Measurements from ENCODE around the gene SEL1L. TPM values are rescaled to one million over a fixed set of nuclear protein-coding genes. Genes with fewer than 3 reads are reported as not detected.
"Not testable (repeated sequence)": the region's sequence is repeated elsewhere in the genome, so short reads cannot be mapped to it uniquely, and the experiment has no call there.

The SEL1L gene
- total RNA-seq, 1 donor from 2014 or later = 59.0 TPM

DNA sequence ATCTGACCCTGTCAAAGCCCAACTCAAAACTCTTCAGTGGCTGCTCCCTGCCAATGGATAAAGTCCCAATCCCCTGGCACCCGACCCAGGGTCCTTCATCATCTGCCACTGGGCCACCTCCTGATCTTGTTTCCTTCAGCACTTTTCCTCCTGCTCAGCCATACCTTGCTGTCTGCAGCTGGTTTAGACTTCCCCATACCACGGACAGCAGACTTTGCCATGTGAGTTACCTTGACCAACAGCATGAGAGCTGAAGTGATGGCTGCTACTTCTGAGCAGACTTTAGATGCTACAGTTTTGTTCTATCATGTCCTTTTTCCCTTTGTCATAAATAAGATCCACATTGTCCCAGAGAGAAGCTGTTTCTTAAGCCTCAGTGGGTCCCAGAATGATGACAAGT is 100.3 kb downstream of the SEL1L start:
- no peaks in the 10 kb centered on the region for H3K36me3 Mint-ChIP-seq
- DNase-seq (ENCODE audit: extremely low spot score, unreplicated experiment) = no peak
- peaks cover 33% of the 10 kb centered on the region for H3K4me1 Mint-ChIP-seq (ENCODE audit: unreplicated experiment)
- peaks cover 32% of the 10 kb centered on the region for H3K27me3 Mint-ChIP-seq
- no peaks in the 10 kb centered on the region for H3K9me3 Mint-ChIP-seq
- H3K4me3 Mint-ChIP-seq = peak overlapping the region; percentile 94
- TF ChIP-seq CTCF (conservative IDR thresholded peaks at IDR 0.05) = no peak
- peak overlapping the region; percentile 22 for H3K27ac Mint-ChIP-seq

GRCh38 chr14:81432219-81432661 is 101.4 kb downstream of the SEL1L start:
- peaks cover 40% of the 10 kb centered on the region for H3K4me1 Mint-ChIP-seq (ENCODE audit: unreplicated experiment)
- peak overlapping the region; percentile 6 for H3K4me3 Mint-ChIP-seq
- peaks cover 27% of the 10 kb centered on the region for H3K27me3 Mint-ChIP-seq
- peak overlapping the region; percentile 26 for H3K27ac Mint-ChIP-seq
- TF ChIP-seq CTCF (conservative IDR thresholded peaks at IDR 0.05) = no peak
- H3K36me3 Mint-ChIP-seq = no peaks in the 10 kb centered on the region
- no peak for DNase-seq (ENCODE audit: extremely low spot score, unreplicated experiment)
- no peaks in the 10 kb centered on the region for H3K9me3 Mint-ChIP-seq

GRCh38 chr14:81430235-81430634 is 103.4 kb downstream of the SEL1L start:
- H3K27ac Mint-ChIP-seq = peak overlapping the region; percentile 75
- no peak for TF ChIP-seq CTCF (conservative IDR thresholded peaks at IDR 0.05)
- H3K9me3 Mint-ChIP-seq = no peaks in the 10 kb centered on the region
- H3K36me3 Mint-ChIP-seq = no peaks in the 10 kb centered on the region
- no peak for DNase-seq (ENCODE audit: extremely low spot score, unreplicated experiment)
- H3K27me3 Mint-ChIP-seq = peaks cover 18% of the 10 kb centered on the region
- H3K4me3 Mint-ChIP-seq = no peak overlapping the region
- peaks cover 38% of the 10 kb centered on the region for H3K4me1 Mint-ChIP-seq (ENCODE audit: unreplicated experiment)

DNA sequence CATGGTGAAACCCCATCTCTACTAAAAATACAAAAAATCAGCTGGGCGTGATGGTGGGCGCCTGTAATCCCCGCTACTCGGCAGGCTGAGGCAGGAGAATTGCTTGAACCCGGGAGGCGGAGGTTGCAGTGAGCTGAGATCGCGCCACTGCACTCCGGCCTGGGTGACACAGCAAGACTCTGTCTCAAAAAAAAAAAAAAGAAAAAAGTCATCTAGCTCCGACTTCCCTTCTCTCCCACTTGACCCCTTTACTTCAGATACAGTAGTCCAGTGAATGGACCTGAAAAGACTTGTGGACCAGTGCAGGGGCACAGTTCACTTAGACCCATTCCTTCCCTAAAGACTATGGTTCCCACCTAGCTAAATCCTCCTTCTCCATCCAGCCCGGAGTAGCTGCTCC is 103.9 kb downstream of the SEL1L start:
- not testable (repeated sequence) for H3K9me3 Mint-ChIP-seq, H3K36me3 Mint-ChIP-seq
- peaks cover 34% of the 10 kb centered on the region for H3K4me1 Mint-ChIP-seq (ENCODE audit: unreplicated experiment)

GRCh38 chr14:81429028-81429427 is 104.6 kb downstream of the SEL1L start:
- peaks cover 8% of the 10 kb centered on the region for H3K27me3 Mint-ChIP-seq
- no peaks in the 10 kb centered on the region for H3K36me3 Mint-ChIP-seq
- no peak for TF ChIP-seq CTCF (conservative IDR thresholded peaks at IDR 0.05)
- peaks cover 27% of the 10 kb centered on the region for H3K4me1 Mint-ChIP-seq (ENCODE audit: unreplicated experiment)
- no peak overlapping the region for H3K4me3 Mint-ChIP-seq
- DNase-seq (ENCODE audit: extremely low spot score, unreplicated experiment) = no peak
- no peak overlapping the region for H3K27ac Mint-ChIP-seq
- H3K9me3 Mint-ChIP-seq = no peaks in the 10 kb centered on the region

More for the DNA sequence above, 103.9 kb downstream of the SEL1L start:
- Mint-ChIP-seq H3K27me3 (peaks cover 13% of the 10 kb centered on the region), H3K27ac (peak overlapping the region; percentile 75)
- not testable (repeated sequence) for DNase-seq (ENCODE audit: extremely low spot score, unreplicated experiment); H3K4me3 Mint-ChIP-seq

DNA sequence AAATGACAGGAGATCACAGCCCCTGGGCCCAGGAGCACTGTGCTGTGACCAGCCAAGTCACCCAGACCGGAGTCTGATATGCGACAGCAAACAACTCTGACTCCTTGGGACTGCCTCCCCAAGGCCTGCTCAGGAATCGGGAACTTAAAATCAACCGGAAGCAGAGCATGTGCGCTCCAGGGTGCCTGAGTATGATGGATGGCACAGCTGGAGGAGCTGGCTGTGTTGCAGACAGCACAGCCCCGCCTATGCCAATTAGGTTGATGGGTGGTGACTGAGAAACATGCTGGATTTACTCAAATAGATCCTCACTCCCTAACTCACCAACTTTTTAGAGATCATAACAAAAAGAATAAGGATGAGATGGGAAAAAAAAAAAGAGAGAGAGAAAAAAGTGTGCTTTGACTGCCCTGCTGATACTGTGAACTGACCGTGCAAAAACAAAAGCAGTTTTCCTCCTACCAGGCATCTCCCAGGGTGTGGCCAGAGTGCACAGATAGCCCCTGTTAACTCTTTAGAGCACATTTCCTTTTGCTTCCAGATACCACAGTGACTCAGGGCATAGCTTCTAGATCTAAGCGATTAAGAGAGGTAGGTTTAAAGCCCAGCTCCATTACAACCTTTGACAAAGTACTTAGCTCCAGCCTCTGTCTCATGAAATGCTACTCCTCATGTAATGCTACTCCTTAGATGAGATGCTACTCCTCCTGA is 106.2 kb downstream of the SEL1L start:
- no peaks in the 10 kb centered on the region for H3K36me3 Mint-ChIP-seq
- H3K4me1 Mint-ChIP-seq (ENCODE audit: unreplicated experiment) = peaks cover 18% of the 10 kb centered on the region
- no peak for TF ChIP-seq CTCF (conservative IDR thresholded peaks at IDR 0.05)
- no peaks in the 10 kb centered on the region for H3K27me3 Mint-ChIP-seq
- H3K27ac Mint-ChIP-seq = peak overlapping the region; percentile 81
- DNase-seq (ENCODE audit: extremely low spot score, unreplicated experiment) = no peak
- peak overlapping the region; percentile 78 for H3K4me3 Mint-ChIP-seq
- H3K9me3 Mint-ChIP-seq = no peaks in the 10 kb centered on the region
